HG02678 (cell line): Measurements from ENCODE around the gene ZCCHC24.

Source experiments
- ATAC-seq: cut with Tn5 transposase; IDR thresholded peaks from one replicate; pipeline ENCODE4 v1.9.1; 2021; ENCODE audit warnings: mild to moderate bottlenecking, moderate library complexity; ENCODE audit not compliant: unreplicated experiment

Gene ZCCHC24

DNA sequence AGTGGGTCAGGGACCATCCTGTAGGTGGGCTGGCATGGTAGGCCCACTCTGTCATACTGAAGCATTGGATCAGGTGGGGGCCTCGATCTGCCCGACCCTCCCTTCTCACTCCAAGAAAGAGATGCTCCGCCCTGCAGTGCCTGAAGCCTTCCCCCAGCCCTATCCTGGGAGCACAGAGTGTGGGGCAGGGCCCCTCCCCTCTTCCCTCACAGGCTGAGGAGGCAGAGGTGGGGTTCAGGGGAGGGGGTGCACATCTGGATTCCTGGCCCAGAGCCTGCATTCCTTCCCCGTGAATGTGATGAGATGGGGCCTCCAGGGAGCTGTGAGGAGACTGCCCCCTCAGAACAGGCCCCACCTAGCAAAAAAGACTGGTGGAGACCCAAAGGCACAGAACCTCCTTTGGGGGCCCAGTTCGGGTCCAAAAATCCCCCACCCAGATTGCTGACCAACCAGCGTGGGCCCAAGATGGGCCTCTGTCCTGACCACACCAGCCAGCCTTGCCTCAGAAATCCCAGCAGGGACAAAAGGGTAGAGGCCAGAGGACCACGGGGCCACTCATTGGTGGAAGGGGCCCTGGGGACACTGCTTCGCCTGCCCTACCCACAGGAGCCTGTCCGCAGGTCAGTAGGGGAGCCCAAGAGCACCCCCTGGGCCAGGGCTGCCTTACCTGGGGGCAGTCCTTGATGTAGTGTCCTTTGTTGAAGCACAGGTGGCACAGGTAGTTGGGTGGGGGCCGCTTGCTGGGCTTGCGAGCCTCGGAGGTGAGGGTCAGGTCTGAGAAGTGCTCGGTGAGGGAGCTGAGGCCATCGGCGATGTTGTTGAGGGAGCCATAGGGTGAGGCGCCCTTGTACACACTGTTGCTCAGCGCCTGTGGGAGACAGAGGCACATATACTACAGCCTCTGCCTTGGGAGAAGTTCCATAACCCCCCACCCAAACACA is 13.3 kb downstream of the ZCCHC24 start:
- no peak for ATAC-seq

DNA sequence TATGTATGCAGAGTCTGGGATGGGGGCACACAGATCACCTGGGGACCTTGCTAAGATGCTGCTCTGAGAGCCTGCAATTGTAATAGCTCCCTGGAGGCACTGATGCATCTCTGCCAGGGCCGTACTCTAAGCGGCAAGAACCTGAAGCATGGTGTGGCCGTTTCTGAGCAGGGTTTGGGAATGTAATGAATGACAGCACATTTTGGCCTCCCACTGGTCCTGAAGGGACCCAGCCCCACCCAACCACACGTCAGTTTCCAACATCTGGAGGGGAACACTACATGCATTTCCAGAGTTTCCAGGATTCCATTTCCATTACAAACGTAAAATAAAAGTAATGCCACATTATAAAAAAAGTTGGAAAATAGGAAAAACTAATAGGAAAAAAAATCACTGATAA is 14.0 kb downstream of the ZCCHC24 start:
- ATAC-seq: no peak

DNA sequence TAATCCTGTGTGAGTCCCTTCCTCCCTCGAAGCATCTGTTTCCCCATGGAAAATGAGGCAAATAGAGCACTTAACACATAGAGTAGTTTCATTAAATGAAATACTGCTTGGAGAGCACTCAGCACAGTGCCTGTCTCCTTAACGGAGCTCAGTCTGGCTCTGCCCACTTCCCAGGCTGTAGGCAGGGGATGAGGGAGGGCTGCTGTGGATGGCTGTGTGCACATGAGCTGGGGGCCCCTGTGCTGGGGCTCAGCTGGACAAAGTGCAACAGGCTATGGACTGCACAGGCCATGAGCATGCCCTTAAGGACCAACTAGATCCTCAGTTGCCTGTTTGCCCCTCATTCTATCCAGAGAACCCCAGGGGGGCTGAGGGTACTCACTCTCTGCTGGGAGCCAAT is 14.5 kb downstream of the ZCCHC24 start:
- ATAC-seq: no peak

DNA sequence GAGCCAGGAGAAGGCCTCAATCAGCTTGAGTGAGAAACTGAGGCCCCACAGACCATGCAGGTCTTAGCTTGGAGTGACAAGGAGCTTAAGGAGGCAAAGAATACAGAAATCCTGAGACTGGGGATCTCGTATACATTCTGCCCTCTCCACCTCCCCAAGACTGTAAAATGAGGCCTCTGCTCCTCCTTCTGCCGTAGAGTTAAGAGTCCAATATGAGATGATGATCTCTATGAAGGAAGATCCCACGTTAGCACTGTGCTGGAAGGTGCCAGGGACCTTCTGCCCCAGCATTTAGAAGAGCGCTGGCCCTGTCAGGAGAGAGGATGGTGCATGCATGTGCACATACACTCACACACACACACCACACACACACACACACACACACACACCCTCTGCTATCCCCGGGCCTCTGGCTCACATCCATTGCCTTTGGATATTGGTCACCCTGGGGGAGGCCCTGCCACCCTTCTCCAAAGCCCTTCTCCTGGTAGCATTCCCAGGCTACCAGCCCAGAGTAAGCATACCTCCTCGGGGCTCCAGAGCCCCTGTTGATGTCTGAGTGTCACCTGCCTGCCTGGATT is 15.0 kb downstream of the ZCCHC24 start:
- no peak for ATAC-seq

DNA sequence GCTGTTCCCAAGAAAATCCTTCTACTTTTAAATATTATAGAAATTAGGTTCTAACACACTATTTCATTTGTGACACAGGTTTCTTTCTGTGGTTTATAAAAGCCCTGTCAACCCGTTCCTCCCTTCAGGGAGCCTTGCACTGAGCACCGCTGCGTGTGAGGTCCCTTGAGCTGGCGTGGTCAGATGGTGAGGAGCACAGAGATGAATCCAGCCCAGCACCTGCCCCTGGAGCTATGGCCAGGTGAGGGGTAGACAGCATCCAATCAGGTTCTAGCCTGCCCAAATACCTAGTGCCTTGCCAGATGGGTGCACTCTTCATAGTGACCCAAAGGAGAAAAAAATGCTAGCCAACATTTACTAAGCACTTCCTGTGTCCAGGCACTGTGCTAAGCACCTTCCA is 15.7 kb downstream of the ZCCHC24 start:
- no peak for ATAC-seq

DNA sequence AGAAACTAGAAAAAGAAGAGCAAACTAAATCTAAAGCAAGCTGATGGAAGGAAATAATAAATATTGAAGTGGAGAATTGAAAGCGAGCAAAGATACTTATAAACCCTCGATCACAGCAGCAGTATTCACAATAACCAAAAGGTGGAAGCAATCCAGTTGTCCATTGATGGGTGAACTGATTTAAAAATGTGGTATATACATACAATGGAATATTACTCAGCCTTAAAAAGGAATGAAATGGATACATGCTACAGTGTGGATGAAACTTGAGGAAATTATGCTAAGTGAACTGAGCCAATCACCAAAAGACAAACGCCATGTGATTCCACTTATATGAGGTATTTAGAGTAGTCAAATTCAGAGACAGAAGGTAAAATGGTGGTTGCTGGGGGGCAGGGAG is 17.5 kb downstream of the ZCCHC24 start:
- no peak for ATAC-seq

DNA sequence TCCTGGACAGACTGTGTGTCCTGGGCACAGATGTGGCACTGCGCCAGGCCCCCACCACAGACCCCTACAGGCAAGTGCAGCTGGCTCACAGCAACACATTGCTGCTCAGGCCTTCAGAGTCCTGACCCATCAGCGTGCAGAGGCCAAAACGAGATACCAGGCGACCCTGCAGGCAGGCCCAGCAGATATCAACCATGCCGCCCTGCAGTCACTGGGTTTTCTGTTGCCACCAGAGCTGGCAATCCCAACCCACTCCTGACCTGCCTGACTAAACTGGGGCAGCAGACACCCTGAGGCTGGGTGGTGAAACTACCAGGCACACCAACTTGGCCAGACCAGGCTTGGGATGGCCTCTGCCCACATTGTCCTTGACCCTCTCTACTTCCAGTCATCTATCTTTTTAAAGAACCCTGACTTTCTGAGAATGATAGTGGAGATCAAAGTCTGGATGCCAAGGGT is 20.3 kb downstream of the ZCCHC24 start:
- no peak for ATAC-seq

DNA sequence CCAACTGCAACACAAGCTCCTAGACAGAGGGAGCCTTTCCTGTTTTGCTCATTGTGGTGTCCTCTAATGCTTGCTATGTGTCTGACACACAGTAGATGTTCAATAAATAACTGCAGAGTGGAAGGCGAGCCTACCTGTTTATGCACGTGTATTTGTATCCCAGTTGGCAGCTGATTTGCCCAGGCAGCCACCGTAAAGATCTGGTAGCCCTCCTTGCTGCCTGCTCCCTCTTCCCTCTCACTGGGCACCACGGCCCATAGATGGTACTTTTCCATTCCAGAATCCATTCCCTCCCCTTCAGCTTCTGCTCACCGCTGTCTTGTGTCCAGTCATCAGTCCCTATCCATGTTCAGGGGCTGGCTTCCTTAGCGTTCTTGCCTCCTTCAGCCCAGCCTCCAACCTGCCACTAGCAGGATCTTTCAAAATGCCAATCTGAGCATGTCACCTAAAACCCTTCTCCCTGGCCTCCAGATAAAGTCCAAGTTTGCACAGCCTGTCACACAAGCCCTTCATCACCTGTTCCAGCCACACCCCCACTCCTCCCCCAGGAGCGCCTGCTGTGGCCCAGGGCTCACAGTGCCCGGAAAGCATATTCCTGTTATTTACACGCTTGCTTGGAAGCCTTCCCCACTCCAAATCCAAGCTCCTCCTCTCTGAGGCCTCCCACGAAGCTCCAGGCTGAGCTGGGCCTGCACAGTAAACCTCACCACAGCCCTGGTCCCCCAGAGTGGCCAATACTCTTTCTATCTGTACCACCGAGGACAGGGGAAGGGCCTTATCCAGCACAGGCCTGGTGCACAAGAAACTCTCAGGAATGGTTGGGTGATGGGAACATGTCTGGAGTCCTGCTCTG is 21.0 kb downstream of the ZCCHC24 start:
- no peak for ATAC-seq

DNA sequence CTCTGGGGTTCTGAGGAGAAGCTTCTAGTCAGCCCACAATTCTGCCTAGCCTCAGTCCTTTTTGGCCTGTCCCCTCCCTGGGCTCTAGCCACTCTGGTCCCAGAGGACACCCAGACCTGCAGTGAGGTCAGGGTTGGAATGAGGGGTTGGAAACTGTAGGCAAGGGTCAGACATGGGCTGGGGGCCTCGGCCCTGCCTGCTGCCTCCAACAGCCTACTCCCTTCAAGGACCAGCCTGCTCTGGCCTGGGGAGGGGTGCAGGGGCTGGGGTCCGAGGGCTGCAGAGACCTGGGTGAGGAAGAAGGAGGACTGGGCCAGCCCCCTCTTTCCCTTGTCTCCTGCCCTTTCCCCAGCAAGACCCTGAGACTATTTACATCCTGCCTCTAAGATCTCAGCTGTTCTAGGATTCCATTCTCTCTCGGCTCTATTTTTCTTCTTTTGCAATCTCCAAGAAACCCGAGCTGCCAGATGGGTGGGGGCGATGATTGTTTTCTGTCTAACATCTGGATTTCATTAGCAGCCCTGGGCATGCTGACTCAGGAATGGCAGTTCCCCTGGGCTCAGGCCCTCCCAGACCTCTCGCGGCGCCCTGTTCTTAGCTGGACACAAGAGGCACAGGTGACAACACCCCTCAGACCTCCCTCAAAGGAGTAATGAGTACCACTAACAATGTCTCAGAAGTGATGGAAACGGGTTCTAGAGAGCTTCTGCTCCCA is 23.1 kb downstream of the ZCCHC24 start:
- no peak for ATAC-seq

DNA sequence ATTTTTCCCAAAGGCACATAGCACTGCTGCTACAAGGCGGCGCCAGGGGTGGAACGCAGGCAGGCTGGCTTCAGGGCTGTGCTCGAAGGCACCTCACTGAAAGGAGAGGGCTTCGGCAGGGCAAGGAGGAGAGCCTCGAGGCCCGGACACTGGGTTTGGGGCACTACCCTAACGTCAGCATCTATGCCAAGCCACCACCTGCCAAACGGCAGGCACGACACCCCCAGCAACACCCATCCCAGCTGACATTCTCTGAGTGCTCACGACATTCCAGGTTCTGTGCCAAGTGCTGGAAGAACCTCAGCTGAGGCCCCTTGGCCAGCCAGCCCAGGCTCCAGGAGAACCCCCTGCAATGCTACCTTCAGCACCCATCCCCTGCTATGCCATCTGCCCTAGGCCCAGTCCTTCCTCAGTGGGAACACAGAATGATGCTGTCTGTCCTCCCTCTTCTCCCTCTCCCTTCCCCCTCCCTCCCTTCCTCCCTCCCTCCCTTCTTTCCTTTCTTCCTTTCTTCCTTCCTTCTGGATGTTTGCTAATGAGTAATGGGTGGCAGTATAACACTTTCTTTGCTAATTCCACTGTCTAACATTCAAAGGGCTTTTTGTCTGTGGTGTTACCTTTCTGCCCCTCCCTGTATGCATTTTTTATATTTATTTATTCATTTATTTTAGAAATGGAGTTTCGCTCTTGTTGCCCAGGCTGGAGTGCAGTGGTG is 24.3 kb downstream of the ZCCHC24 start:
- no peak for ATAC-seq

DNA sequence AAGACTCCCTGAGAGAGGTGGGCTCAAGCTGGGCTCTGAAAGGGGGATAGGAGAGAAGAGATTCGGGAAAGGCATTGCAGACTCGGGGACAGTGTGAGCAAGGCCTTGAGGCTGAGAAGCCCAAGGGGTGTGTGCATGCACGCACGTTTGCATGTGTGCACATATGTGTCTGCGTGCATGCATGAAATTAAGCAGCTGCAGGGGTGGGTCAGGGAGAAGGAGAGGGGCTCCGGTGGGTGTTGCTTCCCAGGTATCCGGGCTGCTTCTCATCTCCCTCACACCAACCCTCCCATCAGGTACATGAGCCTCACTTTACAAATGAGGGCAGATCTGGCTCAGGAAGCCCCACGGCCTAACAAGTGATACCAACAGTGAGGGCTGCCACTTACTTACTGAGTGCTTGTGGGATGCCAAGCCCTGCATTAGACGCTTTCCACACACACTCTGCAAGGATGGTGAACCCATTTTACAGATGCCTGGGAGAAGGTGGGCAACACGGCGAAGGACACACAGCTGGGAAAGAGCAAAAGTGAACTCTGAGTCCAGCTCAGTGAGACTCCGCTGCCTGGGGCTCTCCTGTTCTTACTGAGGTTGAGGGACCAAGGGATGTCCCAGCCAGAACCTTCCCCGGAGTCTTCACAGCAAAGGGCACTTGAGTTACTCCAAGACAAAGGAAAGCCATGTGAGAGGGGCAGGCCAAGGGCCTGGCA is 26.4 kb downstream of the ZCCHC24 start:
- no peak for ATAC-seq

DNA sequence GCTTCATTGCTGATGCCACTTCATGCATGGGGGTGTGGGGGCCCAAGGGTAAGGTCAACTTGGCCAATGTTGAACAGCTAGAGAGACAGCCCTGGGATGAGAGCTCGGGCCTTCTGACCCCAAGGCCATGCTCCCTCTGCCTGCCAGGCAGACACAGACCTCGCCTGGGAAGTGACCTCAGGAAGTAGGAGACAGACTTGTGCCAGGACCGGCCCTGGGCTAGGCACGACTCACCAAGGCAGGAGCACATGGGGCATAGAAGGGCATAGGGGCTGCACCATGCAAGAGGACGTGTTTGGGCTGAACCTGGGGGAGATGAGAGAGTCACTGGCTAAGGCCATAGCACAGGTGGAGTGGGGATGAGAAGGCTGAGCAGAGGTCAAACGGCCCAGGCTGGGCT is 27.1 kb downstream of the ZCCHC24 start:
- no peak for ATAC-seq

DNA sequence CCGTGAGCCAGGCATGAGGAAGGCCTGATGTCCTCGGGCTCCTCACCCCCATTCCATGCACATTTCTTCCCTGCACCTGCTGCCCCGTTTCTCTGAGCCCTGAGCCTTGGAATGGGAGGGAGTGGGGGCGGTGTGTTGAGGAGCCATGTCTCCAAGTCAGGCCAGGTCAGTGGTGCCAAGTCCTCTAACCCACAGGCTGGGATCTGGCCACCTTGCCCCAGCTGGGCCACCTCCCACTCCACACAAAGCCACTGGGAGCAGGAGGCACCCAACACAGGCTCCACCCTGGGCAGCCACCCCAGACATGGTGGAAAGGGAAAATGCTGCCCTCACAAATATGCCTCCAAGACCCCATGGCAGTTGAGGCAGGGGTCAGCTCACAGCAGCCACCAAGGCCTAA is 27.7 kb downstream of the ZCCHC24 start:
- no peak for ATAC-seq

DNA sequence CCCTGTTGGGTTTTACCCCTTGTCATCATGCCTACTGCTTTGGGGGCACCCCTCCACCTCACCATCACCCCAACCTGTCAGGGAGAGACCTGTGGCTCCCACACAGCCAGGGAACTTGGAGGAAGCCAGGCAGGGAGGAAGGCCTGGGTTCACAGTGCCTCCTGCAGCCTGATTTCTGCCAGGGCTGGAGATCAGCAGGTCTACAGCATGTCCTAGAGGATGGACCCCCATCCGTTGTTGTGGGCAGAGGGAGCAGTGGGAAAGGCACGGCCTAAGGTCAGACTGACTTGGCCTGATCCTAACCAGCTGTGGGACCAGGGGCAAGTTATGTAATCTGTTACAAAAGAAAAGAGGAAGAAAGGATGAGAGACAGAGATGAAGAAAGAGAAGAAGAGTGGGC is 28.2 kb downstream of the ZCCHC24 start:
- no peak for ATAC-seq

DNA sequence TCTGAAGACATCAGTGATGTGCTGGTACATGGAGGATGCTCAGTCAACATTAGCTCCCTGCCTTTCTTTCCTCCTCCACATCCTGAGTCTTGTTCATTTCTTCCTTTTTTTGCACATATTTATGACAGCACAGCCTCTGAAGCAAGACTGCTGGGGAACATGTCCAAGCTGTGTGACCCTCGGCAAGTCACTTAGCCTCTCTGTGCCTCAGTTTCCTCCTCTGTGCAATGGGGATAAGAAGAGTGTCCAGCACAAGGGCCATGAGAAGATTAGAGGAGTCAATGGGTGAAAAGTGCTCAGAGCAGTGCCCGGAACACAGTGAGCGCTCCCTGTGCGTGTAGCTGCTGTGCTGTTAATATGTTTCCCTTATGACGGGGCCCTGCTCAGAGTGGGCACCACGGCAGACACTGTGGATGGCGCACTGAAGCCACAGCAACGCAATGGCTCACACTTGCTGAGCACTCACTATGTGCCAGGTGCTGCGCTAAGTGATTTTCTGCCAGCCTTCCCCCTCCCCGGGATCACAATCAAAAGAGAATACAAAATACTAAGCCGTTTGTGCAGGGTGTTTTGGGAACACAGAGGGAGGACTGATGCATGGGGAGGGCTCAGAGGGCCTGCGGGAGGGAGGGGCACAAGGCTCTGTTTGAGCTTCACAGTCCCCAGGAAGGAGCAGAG is 28.7 kb downstream of the ZCCHC24 start:
- no peak for ATAC-seq

DNA sequence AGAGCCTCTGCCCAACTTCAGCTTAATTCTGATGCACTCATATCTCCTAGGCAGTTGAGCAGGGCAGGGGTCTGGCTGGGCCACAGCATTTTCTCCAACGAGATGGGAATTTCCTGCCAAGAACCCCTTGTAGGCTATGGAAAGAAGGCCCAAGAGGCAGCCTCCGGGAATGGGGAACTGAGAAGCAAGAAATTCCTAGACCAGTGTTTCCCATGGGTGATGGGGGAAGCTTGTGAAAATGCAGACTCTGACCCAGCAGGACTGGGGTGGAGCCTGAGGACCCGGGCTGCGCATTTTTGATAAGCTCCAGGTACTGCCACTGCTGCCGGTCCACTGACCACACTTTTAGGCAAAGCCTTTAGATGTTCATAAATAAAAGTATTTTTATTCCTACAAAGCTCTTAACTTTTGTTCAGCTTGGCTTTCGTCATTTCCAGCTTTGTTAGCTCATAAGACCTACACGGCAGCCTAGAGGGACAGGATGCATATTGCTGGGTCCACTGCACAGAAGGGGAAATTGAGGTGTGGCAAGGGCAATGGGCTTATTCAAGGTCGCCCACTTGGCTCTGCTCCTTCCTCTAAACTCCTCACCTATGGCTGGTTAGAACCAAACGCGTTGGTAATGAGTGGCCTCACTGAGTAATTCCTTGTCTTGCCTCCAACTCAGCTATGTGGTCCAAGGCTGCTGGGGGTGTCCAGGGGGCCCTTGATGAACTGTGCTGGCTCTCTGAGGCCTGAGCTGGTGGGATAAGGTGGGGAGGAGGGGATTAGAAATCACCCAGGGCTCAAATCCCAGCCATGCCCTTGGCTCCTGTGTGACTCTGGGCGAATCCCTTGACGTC is 29.5 kb downstream of the ZCCHC24 start:
- no peak for ATAC-seq

DNA sequence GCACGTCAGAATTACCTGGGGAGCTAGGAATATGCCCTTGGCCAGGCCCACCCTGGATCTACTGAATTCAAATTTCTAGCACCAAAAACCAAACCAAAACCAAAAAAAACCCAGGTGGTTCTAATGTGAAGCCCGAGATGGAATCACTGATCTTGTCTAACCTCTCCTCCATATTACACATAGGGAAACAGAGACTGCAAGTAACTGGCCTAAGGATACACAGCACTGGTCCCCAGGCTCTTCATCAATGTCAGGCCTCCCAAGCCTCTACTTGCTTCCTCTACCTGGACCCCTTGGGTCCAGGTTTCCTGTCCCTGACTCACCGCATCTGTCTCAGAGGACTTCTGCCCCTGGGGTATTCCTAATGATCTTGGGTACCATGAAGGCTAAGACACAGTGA is 30.7 kb downstream of the ZCCHC24 start:
- no peak for ATAC-seq

DNA sequence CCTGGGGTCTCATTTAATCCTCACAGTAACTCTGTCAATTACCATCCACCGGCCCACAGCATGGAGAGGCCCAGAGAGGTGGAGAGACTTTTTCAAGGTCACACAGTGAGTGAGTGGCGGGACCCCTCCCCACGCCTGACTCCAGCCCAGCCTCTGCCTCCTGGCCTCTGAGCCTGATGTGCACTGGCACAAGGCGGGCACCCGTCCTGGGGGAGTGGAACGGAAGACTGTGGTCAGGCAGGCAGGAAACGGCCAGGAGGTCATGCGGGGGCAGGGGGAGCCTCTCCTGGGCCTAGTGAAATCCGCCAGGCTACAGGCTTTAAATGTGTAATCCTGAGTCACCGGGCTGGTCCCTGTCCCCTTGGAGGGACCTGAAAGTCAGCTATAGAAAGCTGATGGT is 32.2 kb downstream of the ZCCHC24 start:
- ATAC-seq: no peak
